AG09309 (cell line): ENCODE data around the gene NYAP2.

Source experiments
- DNase-seq: peaks from one replicate; pipeline ENCODE4 v3.0.0-alpha.2; 2010; ENCODE audit warnings: low read depth
- H3K4me3 ChIP-seq: 2 replicates; pipeline ENCODE4 v1.5.1; 2011; ENCODE audit warnings: mild to moderate bottlenecking, low read depth, low read length, moderate library complexity; ENCODE audit not compliant: control insufficient read depth
- CTCF ChIP-seq: IDR thresholded peaks from 2 replicates; pipeline ENCODE4 v1.5.1; 2011; ENCODE audit warnings: mild to moderate bottlenecking, low read depth, low read length, inconsistent platforms; ENCODE audit not compliant: insufficient read depth, control insufficient read depth; ENCODE audit errors: missing control alignments

NYAP2 gene

GRCh38 chr2:225616848-225617247 lies 217.3 kb downstream of the NYAP2 start:
- DNase-seq: no peak
- no peak for TF ChIP-seq CTCF
- H3K4me3 ChIP-seq: no peak overlapping the region

- DNase-seq: no peak
- no peak for TF ChIP-seq CTCF
- H3K4me3 ChIP-seq: no peak overlapping the region
These were observed 220.7 kb downstream of the NYAP2 start for GRCh38 chr2:225620227-225620626.

GRCh38 chr2:225630824-225631533 lies 231.5 kb downstream of the NYAP2 start:
- no peak for TF ChIP-seq CTCF
- no peak for DNase-seq
- H3K4me3 ChIP-seq: no peak overlapping the region

GRCh38 chr2:225632351-225632750 lies 232.8 kb downstream of the NYAP2 start:
- no peak for TF ChIP-seq CTCF
- DNase-seq: no peak
- H3K4me3 ChIP-seq: no peak overlapping the region

- no peak for DNase-seq
- H3K4me3 ChIP-seq: no peak overlapping the region
- no peak for TF ChIP-seq CTCF
These were observed 237.0 kb downstream of the NYAP2 start for GRCh38 chr2:225636558-225636957.

- TF ChIP-seq CTCF: no peak
- H3K4me3 ChIP-seq: no peak overlapping the region
- DNase-seq: no peak
These were observed 237.7 kb downstream of the NYAP2 start for GRCh38 chr2:225637259-225637658.
